Measurements from ENCODE around the gene C11orf98. TPM values are rescaled to one million over a fixed set of nuclear protein-coding genes. Genes with fewer than 3 reads are reported as not detected.

Gene C11orf98
- total RNA-seq, 2 donors from 2014 or later: 20.5 to 28.6 TPM

GRCh38 chr11:62666259-62666926, 1.4 kb upstream of the C11orf98 start:
- Histone ChIP-seq H3K27ac (peak overlapping the region; percentile 86 to 90), H3K4me1 (ENCODE audit: control insufficient read depth in 1 of 2, low read depth in 2 of 2) (peaks cover 30 to 45% of the 10 kb centered on the region in 2 donors), H3K4me3 (peak overlapping the region; percentile 72), H3K9me3 (no peaks in the 10 kb centered on the region), H3K36me3 (peaks cover 9% of the 10 kb centered on the region), H3K27me3 (replicated peaks; ENCODE audit: insufficient read depth) (no peaks in the 10 kb centered on the region)
- DNase-seq (ENCODE audit: low spot score) (no peak), ATAC-seq (ENCODE audit: insufficient number of reproducible peaks, low FRiP score, low read depth) (no peak)
- TF ChIP-seq CTCF (IDR thresholded peaks at IDR 0.05): no peak

- H3K4me1 ChIP-seq (ENCODE audit: control insufficient read depth in 1 of 2, low read depth in 2 of 2): peaks cover 27 to 41% of the 10 kb centered on the region in 2 donors
- ATAC-seq (ENCODE audit: insufficient number of reproducible peaks, low FRiP score, low read depth) (peak; percentile 28), DNase-seq (ENCODE audit: low spot score) (no peak)
These were observed 719 bp upstream of the C11orf98 start for GRCh38 chr11:62665599-62666258.

GRCh38 chr11:62664405-62665074, 470 bp downstream of the C11orf98 start:
- peak; percentile 5 for ATAC-seq (ENCODE audit: insufficient number of reproducible peaks, low FRiP score, low read depth)
- Histone ChIP-seq H3K27ac (peak overlapping the region; percentile 86 to 90), H3K4me1 (ENCODE audit: control insufficient read depth in 1 of 2, low read depth in 2 of 2) (peaks cover 21 to 33% of the 10 kb centered on the region in 2 donors), H3K27me3 (replicated peaks; ENCODE audit: insufficient read depth) (no peaks in the 10 kb centered on the region), H3K9me3 (no peaks in the 10 kb centered on the region), H3K4me3 (peak overlapping the region; percentile 72), H3K36me3 (peaks cover 9% of the 10 kb centered on the region)
- no peak for DNase-seq (ENCODE audit: low spot score)
- no peak for TF ChIP-seq CTCF (IDR thresholded peaks at IDR 0.05)

More at GRCh38 chr11:62665599-62666258, 719 bp upstream of the C11orf98 start:
- Histone ChIP-seq H3K27ac (peak overlapping the region; percentile 86 to 90), H3K9me3 (no peaks in the 10 kb centered on the region), H3K36me3 (peaks cover 9% of the 10 kb centered on the region), H3K27me3 (replicated peaks; ENCODE audit: insufficient read depth) (no peaks in the 10 kb centered on the region), H3K4me3 (peak overlapping the region; percentile 72)
- TF ChIP-seq CTCF (IDR thresholded peaks at IDR 0.05): no peak

GRCh38 chr11:62656796-62657429, 8.1 kb downstream of the C11orf98 start:
- no peaks in the 10 kb centered on the region for H3K27me3 ChIP-seq (replicated peaks; ENCODE audit: insufficient read depth)

More at GRCh38 chr11:62656796-62657429, 8.1 kb downstream of the C11orf98 start:
- H3K36me3 ChIP-seq: no peaks in the 10 kb centered on the region
- no peak for TF ChIP-seq CTCF (IDR thresholded peaks at IDR 0.05)
- ATAC-seq (ENCODE audit: insufficient number of reproducible peaks, low FRiP score, low read depth): no peak
- DNase-seq (ENCODE audit: low spot score): no peak
- H3K4me3 ChIP-seq: no peak overlapping the region
- H3K9me3 ChIP-seq: no peaks in the 10 kb centered on the region
- peaks cover 5 to 8% of the 10 kb centered on the region in 2 donors for H3K4me1 ChIP-seq (ENCODE audit: control insufficient read depth in 1 of 2, low read depth in 2 of 2)
- no peak overlapping the region for H3K27ac ChIP-seq

All from thoracic aorta (tissue), 2 donors.